GM12875 (cell line): Measurements from ENCODE around the gene TBC1D14.

Experiments
- H3K4me3 ChIP-seq: one replicate; pipeline ENCODE4 v1.5.1; 2011; ENCODE audit warnings: low read depth, low read length, control low read depth
- CTCF ChIP-seq: IDR thresholded peaks from 2 replicates; pipeline ENCODE4 v1.5.1; 2011; ENCODE audit warnings: low read depth, mild to moderate bottlenecking, control low read depth, inconsistent platforms, low read length, moderate library complexity, borderline replicate concordance; ENCODE audit not compliant: insufficient read depth

The TBC1D14 gene

DNA sequence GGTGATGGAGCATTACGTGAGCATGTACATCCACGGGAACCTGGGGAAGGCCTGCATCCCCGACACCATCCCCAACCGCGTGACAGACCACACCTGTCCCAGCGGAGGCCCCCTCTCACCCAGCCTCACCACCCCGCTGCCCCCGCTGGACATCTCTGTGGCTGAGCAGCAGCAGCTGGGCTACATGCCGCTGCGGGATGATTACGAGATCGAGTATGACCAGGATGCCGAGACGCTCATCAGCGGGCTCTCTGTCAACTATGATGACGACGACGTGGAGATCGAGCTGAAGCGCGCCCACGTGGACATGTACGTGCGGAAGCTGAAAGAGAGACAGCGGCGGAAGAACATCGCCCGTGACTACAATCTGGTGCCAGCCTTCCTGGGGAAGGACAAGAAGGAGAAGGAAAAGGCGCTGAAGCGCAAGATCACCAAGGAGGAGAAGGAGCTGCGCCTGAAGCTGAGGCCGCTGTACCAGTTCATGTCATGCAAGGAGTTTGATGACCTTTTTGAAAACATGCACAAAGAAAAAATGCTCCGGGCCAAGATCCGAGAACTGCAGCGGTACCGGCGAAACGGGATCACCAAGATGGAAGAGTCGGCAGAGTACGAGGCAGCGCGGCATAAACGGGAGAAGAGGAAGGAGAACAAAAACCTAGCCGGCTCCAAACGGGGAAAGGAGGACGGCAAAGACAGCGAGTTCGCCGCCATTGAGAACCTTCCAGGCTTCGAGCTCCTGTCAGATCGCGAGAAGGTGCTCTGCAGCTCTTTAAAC lies 144.7 kb downstream of the TBC1D14 start:
- TF ChIP-seq CTCF: no peak
- H3K4me3 ChIP-seq: no peak overlapping the region

GRCh38 chr4:7055111-7055989 lies 145.7 kb downstream of the TBC1D14 start:
- no peak for TF ChIP-seq CTCF

GRCh38 chr4:7055990-7056325 lies 146.3 kb downstream of the TBC1D14 start:
- no peak for TF ChIP-seq CTCF
- no peak overlapping the region for H3K4me3 ChIP-seq

More at GRCh38 chr4:7055111-7055989, 145.7 kb downstream of the TBC1D14 start:
- H3K4me3 ChIP-seq: no peak overlapping the region

DNA sequence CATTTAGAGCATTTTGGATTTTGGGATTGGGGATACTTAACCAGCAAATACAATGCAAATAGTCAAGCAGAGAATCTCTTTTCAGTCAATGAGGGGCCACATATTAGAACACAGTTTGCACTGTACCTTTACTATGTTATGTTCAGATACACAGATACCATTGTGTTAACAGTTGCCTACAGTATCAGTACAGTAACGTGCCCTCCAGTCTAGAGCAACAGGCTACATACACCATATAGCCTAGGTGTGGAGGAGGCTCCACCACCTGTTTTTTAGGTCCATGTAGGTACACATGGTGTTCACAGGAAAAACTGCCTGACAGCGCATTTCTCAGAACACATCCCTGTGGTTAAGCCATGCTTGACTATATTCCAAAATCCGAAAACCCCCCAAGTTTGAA lies 149.2 kb downstream of the TBC1D14 start:
- no peak overlapping the region for H3K4me3 ChIP-seq
- TF ChIP-seq CTCF: no peak

DNA sequence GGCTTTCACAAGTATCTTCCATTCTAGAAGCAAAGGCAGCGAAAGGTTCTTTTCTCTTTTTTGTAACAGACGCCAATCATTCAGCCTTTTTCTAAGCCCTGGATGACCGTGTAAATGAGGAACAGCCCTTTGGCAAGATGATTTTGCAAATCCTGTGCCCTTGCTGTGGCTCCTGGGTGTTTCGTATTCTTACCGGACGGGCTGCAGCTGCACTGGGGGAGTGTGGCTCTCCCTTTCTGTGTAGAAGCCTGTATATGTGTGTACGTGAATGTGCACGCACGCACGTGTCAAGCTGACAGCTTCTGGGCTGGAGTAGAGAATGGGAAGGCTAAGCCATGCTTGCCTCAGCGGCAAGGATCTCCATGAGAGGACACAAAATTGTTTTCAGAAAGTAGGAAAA lies 150.0 kb downstream of the TBC1D14 start:
- H3K4me3 ChIP-seq: no peak overlapping the region
- TF ChIP-seq CTCF: no peak

- no peak for TF ChIP-seq CTCF
These were observed 150.9 kb downstream of the TBC1D14 start for GRCh38 chr4:7060346-7061150.

More at GRCh38 chr4:7060346-7061150, 150.9 kb downstream of the TBC1D14 start:
- H3K4me3 ChIP-seq: no peak overlapping the region
